Measurements from ENCODE around the gene ADH7. TPM values are rescaled to one million over a fixed set of nuclear protein-coding genes. Genes with fewer than 3 reads are reported as not detected.

Gene ADH7
- total and polyA plus RNA-seq, 2 experiments from 2014 or later: not detected

- DNase-seq (ENCODE audit: low spot score) (no peak), ATAC-seq (no peak)
- H3K4me1 ChIP-seq (ENCODE audit: insufficient read depth): peaks cover 17% of the 10 kb centered on the region
- peaks cover 19% of the 10 kb centered on the region for H3K4me1 Mint-ChIP-seq
- peaks cover 4% of the 10 kb centered on the region for H3K27me3 Mint-ChIP-seq (ENCODE audit: insufficient read depth, low read depth, poor library complexity)
- H4K20me1 ChIP-seq (replicated peaks; ENCODE audit: insufficient read depth): no peaks in the 10 kb centered on the region
- H3K36me3 Mint-ChIP-seq (ENCODE audit: low read depth): no peaks in the 10 kb centered on the region
- TF ChIP-seq REST (IDR thresholded peaks at IDR 0.05; ENCODE audit: unreplicated experiment) (no peak), ZNF331 (CRISPR knock-in tag; IDR thresholded peaks at IDR 0.05; ENCODE audit: low read depth) (no peak), NANOG (IDR thresholded peaks at IDR 0.05; ENCODE audit: borderline replicate concordance) (no peak), POLR2AphosphoS5 (IDR thresholded peaks at IDR 0.05; ENCODE audit: low read depth) (no peak), JUNB (IDR thresholded peaks at IDR 0.05; ENCODE audit: unreplicated experiment) (no peak), EZH2 (IDR thresholded peaks at IDR 0.05; ENCODE audit: low read depth, unreplicated experiment) (no peak), EZH2phosphoT487 (IDR thresholded peaks at IDR 0.05; ENCODE audit: unreplicated experiment) (no peak), CREB1 (CRISPR knock-in tag; IDR thresholded peaks at IDR 0.05; ENCODE audit: low read depth) (no peak), CTCF (conservative IDR thresholded peaks at IDR 0.05; ENCODE audit: low read depth in 2 of 2) (no peak), ETS1 (IDR thresholded peaks at IDR 0.05) (no peak), ZNF114 (CRISPR knock-in tag; IDR thresholded peaks at IDR 0.05) (no peak)
- no peak overlapping the region for H3K4me3 ChIP-seq
- no peak overlapping the region for H3K27ac ChIP-seq (ENCODE audit: low read depth)
- H3F3A ChIP-seq (replicated peaks; ENCODE audit: low read depth): no peaks in the 10 kb centered on the region
- H3K9me2 ChIP-seq (ENCODE audit: insufficient read depth): no peaks in the 10 kb centered on the region; the same call in 1 of the 2 replicates
- no peaks in the 10 kb centered on the region for H3K36me3 ChIP-seq (ENCODE audit: insufficient read depth)
- H3K9me3 Mint-ChIP-seq: peaks cover 3% of the 10 kb centered on the region; the same call in 1 of the 3 replicates
- H2AFZ ChIP-seq: peak overlapping the region; percentile 64; the same call in 1 of the 2 replicates
- H3K27me3 ChIP-seq (ENCODE audit: insufficient read depth): no peaks in the 10 kb centered on the region
- H3K4me2 ChIP-seq: 0 out of 2 replicates have a peak overlapping the region, but pooled peaks have one; percentile 34
- no peak overlapping the region for H3K27ac Mint-ChIP-seq
- no peaks in the 10 kb centered on the region for H3K79me2 ChIP-seq (replicated peaks; ENCODE audit: insufficient read depth)
- H3K4me3 Mint-ChIP-seq: no peak overlapping the region
Observed at GRCh38 chr4:99403380-99404184, 31.6 kb downstream of the ADH7 start.
